Glutamatergic neuron (in vitro differentiated cells): ENCODE measurements around the gene STRA8. TPM values are rescaled to one million over a fixed set of nuclear protein-coding genes. Genes with fewer than 3 reads are reported as not detected.

Source experiments
- DNase-seq: peaks from one replicate; pipeline ENCODE4 v3.0.0; 2022
- H3K27ac Mint-ChIP-seq: one replicate; pipeline ENCODE4 v1.8.0; 2020; ENCODE audit warnings: mild to moderate bottlenecking, mixed read lengths, inconsistent platforms; ENCODE audit not compliant: unreplicated experiment
- H3K27me3 Mint-ChIP-seq: one replicate; pipeline ENCODE4 v1.8.0; 2020; ENCODE audit warnings: mild to moderate bottlenecking, moderate library complexity, mixed read lengths, inconsistent platforms; ENCODE audit not compliant: unreplicated experiment
- H3K36me3 Mint-ChIP-seq: one replicate; pipeline ENCODE4 v1.8.0; 2020; ENCODE audit warnings: mild to moderate bottlenecking, mixed read lengths, inconsistent platforms; ENCODE audit not compliant: unreplicated experiment
- H3K4me1 Mint-ChIP-seq: one replicate; pipeline ENCODE4 v1.8.0; 2020; ENCODE audit warnings: mild to moderate bottlenecking, low read depth, mixed read lengths, inconsistent platforms; ENCODE audit not compliant: unreplicated experiment
- H3K4me3 Mint-ChIP-seq: one replicate; pipeline ENCODE4 v1.8.0; 2020; ENCODE audit warnings: mild to moderate bottlenecking, mixed read lengths, inconsistent platforms; ENCODE audit not compliant: unreplicated experiment
- H3K9me3 Mint-ChIP-seq: one replicate; pipeline ENCODE4 v1.8.0; 2020; ENCODE audit warnings: mild to moderate bottlenecking, moderate library complexity, mixed read lengths, inconsistent platforms; ENCODE audit not compliant: unreplicated experiment
- total RNA-seq: library from RNA; stranded (reverse); fragmentation: NEBNext Ultra II Directional; extraction: Animal tissue kit (Norgen Biotek cat#: 25700); gene quantifications from one replicate; pipeline ENCODE4 v1.2.1, GENCODE V29; 2021; ENCODE audit not compliant: unreplicated experiment
- TF ChIP-seq, protein P1 (sequence below): fragments of 200-600 bp; sonication (generic); IDR thresholded peaks from one replicate; pipeline ENCODE4 v1.5.0; 2021; ENCODE audit not compliant: partially characterized antibody, unreplicated experiment

STRA8 gene
- total RNA-seq, 1 donor from 2014 or later, result not detected

GRCh38 chr7:135213831-135214230, 19.8 kb upstream of the STRA8 start:
- Mint-ChIP-seq H3K9me3 (no peaks in the 10 kb centered on the region), H3K36me3 (no peaks in the 10 kb centered on the region), H3K4me1 (no peaks in the 10 kb centered on the region), H3K27ac (no peak overlapping the region), H3K27me3 (no peaks in the 10 kb centered on the region), H3K4me3 (no peak overlapping the region)
- TF ChIP-seq, protein P1, sequence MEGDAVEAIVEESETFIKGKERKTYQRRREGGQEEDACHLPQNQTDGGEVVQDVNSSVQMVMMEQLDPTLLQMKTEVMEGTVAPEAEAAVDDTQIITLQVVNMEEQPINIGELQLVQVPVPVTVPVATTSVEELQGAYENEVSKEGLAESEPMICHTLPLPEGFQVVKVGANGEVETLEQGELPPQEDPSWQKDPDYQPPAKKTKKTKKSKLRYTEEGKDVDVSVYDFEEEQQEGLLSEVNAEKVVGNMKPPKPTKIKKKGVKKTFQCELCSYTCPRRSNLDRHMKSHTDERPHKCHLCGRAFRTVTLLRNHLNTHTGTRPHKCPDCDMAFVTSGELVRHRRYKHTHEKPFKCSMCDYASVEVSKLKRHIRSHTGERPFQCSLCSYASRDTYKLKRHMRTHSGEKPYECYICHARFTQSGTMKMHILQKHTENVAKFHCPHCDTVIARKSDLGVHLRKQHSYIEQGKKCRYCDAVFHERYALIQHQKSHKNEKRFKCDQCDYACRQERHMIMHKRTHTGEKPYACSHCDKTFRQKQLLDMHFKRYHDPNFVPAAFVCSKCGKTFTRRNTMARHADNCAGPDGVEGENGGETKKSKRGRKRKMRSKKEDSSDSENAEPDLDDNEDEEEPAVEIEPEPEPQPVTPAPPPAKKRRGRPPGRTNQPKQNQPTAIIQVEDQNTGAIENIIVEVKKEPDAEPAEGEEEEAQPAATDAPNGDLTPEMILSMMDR, result no peak
- DNase-seq, result no peak

GRCh38 chr7:135215180-135215579, 18.5 kb upstream of the STRA8 start:
- Mint-ChIP-seq H3K4me1 (peaks cover 1% of the 10 kb centered on the region), H3K9me3 (no peaks in the 10 kb centered on the region), H3K36me3 (no peaks in the 10 kb centered on the region), H3K27me3 (no peaks in the 10 kb centered on the region), H3K4me3 (no peak overlapping the region), H3K27ac (no peak overlapping the region)
- no peak for DNase-seq
- TF ChIP-seq, protein P1, result no peak

DNA sequence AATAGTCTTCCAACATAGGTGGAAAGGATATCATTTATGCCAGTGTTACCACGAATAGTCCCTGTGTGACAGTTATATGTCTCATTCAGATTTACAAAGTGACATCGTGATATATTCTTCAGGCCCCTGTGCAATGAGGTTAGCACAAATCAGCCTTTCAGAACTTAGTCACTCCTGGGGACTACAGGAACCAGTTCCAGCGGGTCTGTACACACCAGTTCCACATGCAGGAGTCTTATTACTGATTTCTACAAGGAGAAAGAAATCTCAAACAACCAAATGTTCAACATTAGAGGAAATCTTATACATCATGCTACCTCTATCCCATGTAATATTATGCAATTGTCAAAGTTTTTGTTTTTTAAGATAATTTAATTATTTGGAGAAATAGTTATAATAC, 17.9 kb upstream of the STRA8 start:
- TF ChIP-seq, protein P1, result no peak
- H3K4me1 Mint-ChIP-seq, result peaks cover 1% of the 10 kb centered on the region
- no peak overlapping the region for H3K4me3 Mint-ChIP-seq
- no peaks in the 10 kb centered on the region for H3K27me3 Mint-ChIP-seq
- H3K36me3 Mint-ChIP-seq, result no peaks in the 10 kb centered on the region
- peaks cover 2% of the 10 kb centered on the region for H3K9me3 Mint-ChIP-seq
- no peak overlapping the region for H3K27ac Mint-ChIP-seq
- no peak for DNase-seq

GRCh38 chr7:135217645-135218509, 15.8 kb upstream of the STRA8 start:
- Mint-ChIP-seq H3K27me3 (no peaks in the 10 kb centered on the region), H3K4me1 (peaks cover 1% of the 10 kb centered on the region), H3K4me3 (no peak overlapping the region), H3K36me3 (no peaks in the 10 kb centered on the region), H3K27ac (no peak overlapping the region), H3K9me3 (peaks cover 2% of the 10 kb centered on the region)
- no peak for DNase-seq
- TF ChIP-seq, protein P1, result no peak

DNA sequence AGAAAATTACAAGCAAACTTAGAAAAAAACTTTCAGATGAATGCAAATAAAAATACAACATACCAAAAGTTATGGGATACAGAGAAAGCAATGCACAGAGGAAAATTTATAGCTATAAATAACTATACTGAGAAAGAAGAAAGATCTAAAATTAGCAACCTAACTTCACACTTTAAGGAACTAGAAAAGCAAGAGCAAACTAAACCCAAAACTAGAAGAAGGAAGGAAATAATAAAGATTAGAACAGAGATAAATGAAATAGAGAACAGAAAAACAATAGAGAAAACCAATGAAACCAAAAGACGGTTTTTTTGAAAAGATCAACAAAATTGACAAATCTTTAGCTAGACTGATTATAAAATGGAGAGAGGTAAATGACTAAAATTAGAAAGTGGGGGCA, 9.6 kb upstream of the STRA8 start:
- H3K4me3 Mint-ChIP-seq, result no peak overlapping the region
- no peaks in the 10 kb centered on the region for H3K36me3 Mint-ChIP-seq
- peaks cover 2% of the 10 kb centered on the region for H3K9me3 Mint-ChIP-seq
- H3K4me1 Mint-ChIP-seq, result peaks cover 1% of the 10 kb centered on the region
- no peak overlapping the region for H3K27ac Mint-ChIP-seq
- TF ChIP-seq, protein P1, result no peak
- DNase-seq, result no peak
- no peaks in the 10 kb centered on the region for H3K27me3 Mint-ChIP-seq
